HG03196 (cell line): ENCODE results near the gene UBE2F.
"Not testable (repeated sequence)": the region's sequence is repeated elsewhere in the genome, so short reads cannot be mapped to it uniquely, and the experiment has no call there.

Experiments used
- ATAC-seq: cut with Tn5 transposase; IDR thresholded peaks from one replicate; pipeline ENCODE4 v1.9.1; 2021; ENCODE audit not compliant: unreplicated experiment

The UBE2F gene

DNA sequence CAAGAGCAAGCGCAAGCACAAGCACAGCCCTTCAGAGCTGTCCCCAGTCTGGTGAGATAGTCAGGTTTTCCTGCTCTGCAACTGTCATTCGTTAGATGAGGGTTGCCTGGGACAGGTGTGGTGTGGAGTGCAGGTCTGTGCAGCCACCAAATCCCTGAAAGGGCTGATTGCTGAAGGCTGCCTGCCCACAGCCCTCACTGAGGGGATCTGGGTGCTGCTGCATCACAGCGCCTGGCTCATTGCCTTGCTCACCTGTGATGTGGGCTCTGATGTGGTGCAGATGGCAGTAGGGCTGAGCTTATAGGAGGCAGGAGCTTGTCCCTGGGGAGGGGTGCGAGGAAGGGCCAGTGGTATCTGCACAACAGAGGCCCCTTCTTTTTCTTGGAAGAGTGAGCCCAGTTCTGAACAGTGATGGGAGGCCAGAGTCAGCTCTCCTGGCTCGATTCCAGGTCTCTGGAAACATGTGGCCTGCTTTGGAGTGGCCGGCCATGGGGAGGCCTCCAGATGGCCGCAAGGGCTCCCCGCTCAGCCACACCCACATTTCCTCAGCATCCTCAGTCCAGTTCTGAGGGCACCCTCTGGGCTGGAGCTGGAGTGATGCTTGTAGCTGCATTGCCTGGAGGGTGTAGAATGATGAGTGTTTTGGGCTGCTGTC is 11.4 kb downstream of the UBE2F start:
- ATAC-seq: no peak

DNA sequence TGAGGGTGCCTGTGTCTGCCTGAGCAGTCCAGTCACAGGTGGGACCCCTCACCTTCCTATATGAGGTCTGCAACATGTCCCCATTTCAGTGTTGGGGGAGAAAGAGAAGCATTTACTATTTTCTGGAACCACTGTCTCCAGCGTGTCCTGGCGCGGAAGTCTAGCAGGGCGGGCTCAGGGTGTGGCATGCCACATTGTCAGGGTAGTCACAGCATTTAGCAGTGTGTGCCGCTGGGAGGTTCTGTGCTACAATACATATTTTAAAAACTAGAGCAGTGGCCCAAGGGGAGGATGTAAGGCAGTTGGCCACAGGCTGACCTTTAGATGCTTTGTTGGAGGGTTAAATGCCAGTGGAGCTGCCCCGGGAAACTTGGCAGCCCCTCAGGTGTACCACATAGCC is 12.5 kb downstream of the UBE2F start:
- ATAC-seq: no peak

DNA sequence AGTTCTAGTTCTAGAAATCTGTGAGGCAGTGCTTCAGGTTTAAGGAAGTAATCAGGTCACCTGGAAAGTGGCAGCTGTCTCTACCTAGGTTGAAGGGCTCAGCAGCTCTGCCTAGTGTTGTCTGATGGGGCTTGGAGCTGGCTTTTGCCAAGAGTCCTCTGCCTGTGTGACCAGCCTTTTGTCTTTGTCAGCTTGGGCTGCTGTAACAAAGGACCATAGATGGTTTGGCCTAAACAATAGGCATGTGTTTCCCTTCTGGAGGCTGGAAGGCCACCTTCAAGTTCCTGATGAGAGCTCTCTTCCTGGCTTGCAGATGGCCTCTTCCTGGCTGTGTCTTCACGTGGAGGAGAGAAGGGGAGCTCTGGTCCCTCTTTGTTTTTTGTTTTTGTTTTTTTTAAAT is 13.3 kb downstream of the UBE2F start:
- no peak for ATAC-seq

DNA sequence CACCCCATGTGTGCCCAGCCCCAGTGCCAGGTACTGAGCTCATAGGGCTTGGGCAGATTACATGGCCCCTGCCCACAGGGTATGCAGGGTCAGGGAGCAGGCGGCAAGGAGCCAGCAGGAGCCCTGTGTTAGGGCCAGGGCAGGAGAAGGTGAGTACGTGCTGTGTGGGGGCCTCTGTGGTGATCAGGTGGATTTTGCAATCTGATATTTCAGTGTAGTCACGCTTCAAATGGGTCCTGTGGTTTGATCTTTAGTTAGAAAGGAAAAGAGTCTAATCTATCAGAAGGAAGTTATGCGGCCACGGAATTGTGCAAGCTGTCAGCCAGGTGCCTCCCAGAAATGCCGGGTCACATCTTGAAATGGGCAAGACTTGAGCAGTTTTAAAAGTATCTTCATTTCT is 13.9 kb downstream of the UBE2F start:
- ATAC-seq: no peak

DNA sequence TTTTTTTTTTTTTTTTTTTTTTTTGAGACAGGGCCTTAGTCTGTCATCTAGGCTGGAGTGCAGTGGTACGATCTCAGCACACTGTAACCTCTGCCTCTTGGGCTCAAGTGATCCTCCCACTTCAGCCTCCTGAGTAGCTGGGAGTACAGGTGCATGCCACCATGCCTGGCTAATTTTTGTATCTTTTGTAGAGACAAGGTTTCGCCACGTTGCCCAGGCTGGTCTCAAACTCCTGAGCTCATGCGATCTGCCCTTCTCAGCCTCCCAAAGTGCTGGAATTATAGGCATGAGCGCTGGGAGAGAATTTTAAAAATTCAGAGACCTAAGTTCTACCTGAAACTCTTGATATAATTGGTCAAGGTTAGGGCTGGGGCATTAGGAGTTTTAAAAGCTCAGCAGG is 14.8 kb downstream of the UBE2F start:
- ATAC-seq: not testable (repeated sequence)

DNA sequence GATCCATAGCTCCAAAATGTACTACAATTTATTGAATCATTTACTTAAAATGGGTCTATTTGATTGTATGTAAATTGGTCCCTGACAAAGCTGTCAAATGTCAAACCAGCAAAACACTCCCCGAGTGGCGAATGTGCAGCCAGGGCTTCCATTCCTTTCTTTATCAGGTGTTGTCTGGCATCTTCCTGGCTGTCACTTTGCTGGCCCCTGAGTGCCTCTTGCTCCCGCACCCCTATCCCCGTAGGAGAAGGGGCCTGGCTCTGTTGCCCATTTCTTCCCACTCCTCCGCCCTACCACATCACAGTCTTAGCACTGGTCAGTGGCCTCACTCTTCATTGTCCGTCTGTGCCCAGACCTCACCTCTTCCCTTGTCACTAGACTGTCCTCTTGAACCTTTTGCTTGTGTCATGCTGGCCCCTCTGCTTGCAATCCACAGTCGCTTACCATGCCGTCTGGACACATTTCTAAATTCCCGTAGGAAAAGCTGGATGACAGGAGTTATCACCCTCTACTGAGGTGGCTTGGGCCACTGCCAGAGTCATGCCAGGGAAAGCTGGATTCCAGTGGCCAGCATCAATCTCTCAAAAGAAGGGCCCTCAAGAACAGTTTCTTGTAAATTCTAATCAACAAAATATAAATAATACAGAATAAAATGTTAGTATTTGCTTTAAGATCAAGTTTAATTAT is 15.4 kb downstream of the UBE2F start:
- ATAC-seq: no peak

DNA sequence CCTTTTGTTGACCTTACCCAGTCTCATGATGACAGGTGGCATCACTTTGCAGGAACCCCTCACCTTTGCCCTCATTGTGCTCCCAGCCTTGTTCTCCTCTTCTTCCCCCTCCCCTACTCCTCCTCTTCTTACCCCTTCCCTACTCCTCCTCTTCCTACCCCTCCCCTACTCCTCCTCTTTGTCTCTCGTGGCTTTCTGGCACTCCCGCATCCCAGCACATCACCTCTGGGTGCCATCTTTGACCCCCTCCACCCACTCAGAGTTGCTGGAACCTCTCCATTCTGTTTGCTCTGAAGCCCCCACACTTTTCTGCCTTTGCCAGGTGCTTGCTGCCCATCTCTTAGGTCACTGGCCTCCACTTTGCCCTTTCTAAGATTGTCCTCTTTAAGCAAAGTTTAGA is 17.1 kb downstream of the UBE2F start:
- no peak for ATAC-seq

DNA sequence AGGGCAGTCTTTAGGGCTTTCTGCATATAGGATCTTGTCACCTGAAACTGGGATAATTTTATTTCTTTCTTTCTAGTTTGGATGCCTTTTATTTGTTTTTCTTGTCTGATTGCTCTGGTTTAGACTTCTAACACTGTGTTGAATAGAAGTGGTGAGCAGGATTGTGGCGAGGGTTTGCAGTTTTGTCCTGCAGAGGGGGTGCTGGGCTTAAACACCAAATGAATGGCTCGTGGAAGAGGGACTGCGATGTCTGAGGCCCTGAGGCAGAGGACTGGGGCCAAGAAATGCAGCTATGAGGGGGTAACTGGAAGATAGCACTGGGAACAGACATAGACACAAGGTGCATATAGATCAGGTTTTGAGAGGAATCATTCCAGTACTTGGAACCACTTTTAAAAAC is 20.5 kb downstream of the UBE2F start:
- ATAC-seq: no peak

DNA sequence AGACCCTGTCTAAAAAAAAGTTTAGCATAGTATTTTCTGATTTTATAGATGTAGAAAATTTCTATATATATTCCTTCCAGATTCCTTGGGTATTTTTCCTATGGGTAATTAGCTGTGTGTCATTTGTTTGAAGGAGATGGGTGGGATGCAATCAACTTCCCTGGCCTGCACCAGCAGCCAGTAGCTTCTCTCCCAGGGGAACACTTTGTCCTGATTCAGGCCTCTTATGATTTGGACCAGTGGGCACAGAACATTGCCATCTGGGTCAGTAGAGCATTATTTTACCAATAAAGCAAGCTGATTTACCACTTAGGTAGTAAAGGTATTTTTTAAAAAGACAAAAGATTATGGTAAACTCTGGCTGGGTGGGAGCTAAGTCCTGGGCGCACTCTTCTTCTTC is 26.9 kb downstream of the UBE2F start:
- no peak for ATAC-seq

DNA sequence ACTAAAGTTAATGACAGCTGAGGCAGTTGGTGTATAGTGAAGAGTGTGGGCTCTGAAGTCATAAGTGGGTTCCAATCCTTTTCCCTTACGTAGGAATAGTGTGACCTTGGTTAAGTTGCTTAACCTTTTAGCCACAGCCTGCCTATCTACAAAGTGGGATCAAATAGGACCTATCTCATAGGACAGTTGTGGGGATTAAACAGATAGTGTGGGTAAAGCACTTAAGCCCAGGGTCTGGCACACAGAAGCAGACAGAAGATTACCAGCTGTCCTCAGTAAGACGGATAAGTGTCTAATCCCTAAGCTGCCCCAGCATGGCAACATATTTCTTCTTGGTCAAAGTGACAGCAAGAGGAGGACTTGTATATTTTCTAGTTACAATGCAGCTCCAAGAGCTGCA is 28.2 kb downstream of the UBE2F start:
- no peak for ATAC-seq

DNA sequence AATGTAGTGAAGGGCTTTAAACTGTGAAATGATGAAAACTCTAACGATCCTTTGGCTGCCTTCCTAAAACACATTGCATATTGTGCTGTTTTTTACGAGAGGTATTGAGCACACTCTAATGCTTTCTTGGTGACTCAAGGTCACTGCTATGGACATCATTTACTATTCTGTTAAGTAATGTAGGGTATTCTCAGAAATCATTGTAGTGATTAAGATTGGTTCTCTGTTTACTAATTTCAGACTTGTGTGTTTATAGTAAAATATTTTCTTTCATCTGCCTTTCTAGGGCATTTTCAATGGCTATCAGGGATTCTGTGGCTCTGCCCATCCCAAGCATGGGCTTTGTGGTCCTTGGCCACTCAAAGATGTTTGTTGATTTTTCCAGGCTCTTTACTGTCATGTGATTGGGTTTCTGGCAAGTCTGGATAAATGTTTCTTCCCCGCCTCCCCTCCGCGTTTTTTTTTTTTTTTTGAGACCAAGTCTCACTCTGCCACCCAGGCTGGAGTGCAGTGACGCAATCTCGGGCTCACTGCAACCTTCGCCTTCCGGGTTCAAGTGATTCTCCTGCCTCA is 29.3 kb downstream of the UBE2F start:
- ATAC-seq: no peak

DNA sequence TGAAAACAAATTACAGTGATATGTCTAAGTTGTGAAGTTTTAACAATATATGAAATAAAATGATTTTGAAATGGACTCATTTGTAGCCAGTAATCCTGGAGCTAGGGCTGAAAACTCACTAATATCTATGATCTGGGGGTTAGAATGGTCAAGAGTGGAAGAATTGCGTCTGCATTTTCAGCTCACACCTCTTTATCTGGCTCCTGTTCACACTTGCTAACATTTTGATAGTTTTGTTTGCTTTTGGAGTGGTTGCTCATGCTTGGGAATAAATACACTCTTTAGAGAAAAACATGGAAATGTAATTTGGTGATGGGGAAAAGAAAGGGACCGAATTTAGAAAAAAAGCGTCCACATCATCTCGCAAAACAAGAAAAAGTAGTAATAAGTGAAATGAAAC is 30.7 kb downstream of the UBE2F start:
- ATAC-seq: no peak

DNA sequence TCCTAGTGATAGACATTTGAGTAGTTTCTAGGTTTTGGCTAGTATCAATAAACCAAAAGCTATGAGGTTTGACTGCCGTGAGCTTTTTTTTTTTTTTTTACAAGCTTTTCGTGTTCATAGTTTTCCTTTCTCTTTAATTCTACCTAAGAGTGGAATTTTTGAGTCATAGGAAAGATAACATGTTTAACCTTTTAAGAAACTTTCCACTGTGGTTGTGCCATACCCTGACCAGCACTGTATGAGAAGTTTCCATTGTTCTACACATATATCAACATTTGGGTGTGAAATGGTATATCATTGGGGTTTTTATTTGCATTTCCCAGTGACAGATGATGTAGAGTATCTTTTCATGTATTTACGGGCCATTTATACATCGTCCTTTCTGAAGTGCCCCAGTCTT is 31.7 kb downstream of the UBE2F start:
- peak; percentile 79 for ATAC-seq

DNA sequence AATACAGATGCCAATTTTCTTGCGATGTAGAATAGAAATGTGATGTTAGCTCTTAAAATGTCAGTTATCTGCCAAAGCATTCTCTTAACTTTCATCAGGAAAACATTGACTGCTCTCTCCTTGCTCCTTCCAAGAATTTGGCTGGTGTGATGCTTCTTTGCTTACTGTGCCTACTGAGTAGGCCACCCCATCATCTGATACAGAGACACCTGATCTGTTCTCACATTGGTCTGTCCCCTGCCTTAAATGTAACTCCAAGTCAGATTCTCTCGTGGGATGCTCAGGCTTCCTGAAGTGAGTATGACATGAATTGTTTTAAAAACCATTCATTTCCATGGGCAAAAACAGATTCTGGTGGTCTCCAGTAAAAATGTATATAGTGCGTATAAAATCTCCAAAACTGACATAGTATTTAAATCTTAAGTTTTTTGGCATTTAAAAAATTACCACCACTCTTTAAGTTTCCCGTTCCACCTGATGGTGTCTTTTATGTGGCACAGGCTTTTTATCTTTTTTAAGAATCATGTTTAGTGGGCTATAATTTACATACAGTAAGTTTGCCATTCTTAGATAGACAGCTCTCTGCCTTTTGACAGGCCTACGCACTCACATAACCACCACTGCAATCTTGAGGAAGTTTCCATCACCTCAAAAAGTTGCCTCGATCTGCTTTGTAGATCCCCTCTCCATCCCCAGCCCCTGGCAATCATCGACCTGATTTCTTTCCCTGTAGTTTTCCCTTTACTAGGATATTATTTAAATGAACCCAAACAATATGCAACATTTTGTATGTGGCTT is 36.6 kb downstream of the UBE2F start:
- ATAC-seq: no peak

DNA sequence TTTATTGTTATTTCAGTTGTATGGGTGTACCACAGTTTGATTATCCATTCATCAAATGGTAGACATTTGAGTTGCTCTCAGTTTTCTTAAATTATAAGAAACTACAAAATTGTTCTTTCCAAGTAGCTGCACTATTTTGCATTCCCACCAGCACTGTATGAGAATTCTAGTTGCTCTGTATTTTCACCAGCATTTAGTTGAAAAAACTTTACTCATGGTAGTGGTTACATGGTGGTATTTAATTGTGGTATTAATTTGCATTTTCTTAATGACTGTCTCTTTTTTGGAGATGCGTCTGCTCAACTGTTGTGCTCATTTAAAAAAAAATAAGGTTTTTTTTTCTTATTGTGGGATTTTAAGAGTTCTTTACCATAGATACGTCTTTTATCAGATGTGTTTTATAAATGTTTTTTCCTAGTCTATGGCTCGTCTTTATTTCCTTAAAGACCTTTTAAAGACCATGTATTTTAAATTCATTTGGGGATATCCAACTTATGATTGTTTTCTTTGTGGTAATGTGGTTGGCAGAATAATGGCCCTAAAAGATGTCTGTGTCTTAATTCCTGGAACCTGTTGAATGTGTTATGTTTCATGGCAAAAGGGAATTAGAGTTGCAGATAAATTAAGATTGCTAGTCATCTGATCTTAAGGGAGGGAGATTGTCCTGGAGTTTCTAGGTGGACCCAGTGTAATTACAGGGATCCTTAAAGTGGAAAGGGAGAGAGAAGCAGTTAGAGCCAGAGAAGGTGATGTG is 37.4 kb downstream of the UBE2F start:
- ATAC-seq: no peak

DNA sequence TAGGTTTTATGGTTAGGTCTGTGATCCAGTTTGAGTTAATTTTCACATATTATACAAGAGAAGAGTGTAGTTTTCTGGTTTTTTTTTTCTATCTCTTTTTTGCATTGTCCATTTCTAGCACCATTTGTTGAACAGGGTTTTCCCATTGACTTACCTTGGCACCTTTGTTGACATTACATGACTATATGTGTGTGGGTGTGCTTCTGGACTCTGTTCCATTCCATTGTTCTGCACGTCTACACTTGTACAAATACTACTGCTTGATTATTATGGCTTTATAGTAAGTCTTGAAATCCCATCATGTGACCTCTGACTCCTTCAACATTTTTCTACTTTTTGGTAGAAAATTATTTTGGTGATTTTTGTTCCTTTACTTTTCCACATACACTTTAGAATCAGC is 38.7 kb downstream of the UBE2F start:
- ATAC-seq: no peak

DNA sequence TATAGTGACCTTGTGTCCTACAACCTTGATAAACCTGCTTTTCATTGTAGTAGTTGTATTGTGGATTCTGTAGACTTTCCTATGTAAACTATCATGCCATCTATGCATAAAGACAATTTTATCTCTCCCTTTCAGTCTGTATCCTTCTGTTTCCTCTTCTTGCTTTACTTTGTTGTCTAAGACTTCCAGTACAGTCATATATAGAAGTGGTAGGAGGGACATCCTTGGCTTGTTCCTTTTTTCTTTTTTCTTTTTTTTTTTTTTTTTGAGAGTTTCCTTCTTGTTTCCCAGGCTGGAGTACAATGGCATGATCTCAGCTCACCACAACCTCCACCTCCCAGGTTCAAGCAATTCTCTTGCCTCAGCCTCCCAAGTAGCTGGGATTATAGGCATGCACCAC is 39.7 kb downstream of the UBE2F start:
- ATAC-seq: no peak

DNA sequence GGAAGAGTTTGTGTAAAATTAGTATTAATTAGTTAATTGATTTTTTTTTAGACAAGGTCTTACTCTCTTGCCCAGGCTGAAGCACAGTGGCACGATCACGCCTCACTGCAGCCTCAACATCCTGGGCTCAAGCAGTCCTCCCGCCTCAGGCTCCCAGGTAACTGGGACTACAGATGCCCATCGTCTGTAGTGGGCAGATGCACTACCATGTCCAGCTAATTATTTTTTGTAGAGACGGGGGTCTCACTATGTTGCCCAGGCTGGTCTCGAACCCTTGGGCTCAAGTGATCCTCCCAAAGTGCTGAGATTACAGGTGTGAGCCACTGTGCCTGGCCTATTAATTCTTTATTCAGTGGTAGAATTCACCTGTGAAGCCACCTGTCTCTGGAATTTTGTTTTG is 41.1 kb downstream of the UBE2F start:
- no peak for ATAC-seq

DNA sequence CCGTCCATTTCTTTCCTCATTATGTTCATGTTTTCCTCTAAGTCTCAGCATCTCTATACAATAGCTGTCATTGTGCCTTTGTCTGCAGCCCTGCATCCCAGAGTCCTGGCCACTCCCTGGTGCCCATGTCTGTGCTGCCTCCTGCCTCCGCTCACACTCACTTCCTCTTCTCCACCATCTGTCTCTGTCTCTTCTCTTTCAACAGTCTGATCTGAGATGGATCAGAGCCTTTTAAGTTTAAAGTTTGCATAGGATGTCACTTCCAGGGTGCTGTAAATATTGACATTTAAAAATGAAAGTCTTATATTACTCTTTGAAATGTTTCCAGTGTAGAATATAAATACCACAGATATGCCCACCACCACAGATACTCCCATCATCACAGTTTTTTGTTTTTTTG is 42.7 kb downstream of the UBE2F start:
- ATAC-seq: no peak

DNA sequence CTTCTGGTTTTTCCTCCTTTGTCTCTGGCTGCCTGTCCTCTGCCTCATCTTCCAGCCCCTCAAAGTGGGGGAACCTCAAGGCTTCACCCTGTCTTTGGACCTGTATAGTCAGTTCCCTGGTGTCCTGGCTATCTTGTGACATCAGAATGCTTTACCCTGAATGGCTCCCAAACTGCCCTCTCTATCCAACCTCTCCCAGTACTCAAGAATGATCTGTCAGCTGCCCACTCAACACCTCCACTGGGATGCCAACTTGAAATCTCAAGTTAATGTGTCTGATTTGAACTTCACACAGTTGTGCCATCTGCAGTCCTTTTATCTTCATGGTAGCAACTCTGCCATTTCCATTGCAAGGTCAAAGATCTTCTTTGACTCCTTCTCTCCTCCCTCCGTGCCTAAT is 43.8 kb downstream of the UBE2F start:
- ATAC-seq: no peak

DNA sequence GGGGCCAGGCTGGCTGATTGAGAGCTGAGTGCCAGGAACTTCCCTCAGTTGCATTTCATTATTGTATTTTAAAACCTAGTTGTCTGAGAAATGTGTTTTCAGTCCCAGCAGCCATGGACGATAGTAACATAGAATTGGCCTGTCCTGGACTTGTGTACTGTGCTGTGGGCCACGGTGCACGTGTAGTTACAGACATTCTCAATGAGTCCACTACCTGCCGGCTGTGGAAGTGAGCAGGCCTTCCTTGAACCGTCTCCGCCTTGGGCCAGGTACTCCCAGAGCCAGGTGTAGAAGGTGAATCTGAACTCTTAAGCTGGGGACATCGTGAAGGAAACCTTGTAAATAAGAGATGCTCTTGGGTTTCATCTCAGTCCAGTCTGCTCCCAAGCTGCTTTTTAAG is 47.0 kb downstream of the UBE2F start:
- ATAC-seq: no peak
